ENCODE data around the gene NKTR. TPM values are rescaled to one million over a fixed set of nuclear protein-coding genes. Genes with fewer than 3 reads are reported as not detected.

NKTR gene
- total and polyA plus RNA-seq, 2 experiments from 2014 or later, result 81.3 to 117 TPM

- no peak for TF ChIP-seq ZNF331 (CRISPR knock-in tag; IDR thresholded peaks at IDR 0.05; ENCODE audit: low read depth)
- TF ChIP-seq POLR2AphosphoS5 (IDR thresholded peaks at IDR 0.05; ENCODE audit: low read depth), result no peak
- no peak for TF ChIP-seq JUNB (IDR thresholded peaks at IDR 0.05; ENCODE audit: unreplicated experiment)
- no peak for TF ChIP-seq REST (IDR thresholded peaks at IDR 0.05; ENCODE audit: unreplicated experiment)
- TF ChIP-seq ZNF114 (CRISPR knock-in tag; IDR thresholded peaks at IDR 0.05), result no peak
- TF ChIP-seq STAT1 (IDR thresholded peaks at IDR 0.05; ENCODE audit: unreplicated experiment), result no peak
These were observed 89.0 kb downstream of the NKTR start (continued) for GRCh38 chr3:42689421-42690014.

- no peaks in the 10 kb centered on the region for H3K9me2 ChIP-seq (ENCODE audit: insufficient read depth)
- no peak for ATAC-seq
- H3K4me3 Mint-ChIP-seq, result no peak overlapping the region
- no peak for TF ChIP-seq EZH2phosphoT487 (IDR thresholded peaks at IDR 0.05; ENCODE audit: unreplicated experiment)
- TF ChIP-seq CTCF (conservative IDR thresholded peaks at IDR 0.05; ENCODE audit: low read depth in 2 of 2), result no peak
- TF ChIP-seq STAT1 (IDR thresholded peaks at IDR 0.05; ENCODE audit: unreplicated experiment), result no peak
- no peak for TF ChIP-seq REST (IDR thresholded peaks at IDR 0.05; ENCODE audit: unreplicated experiment)
- no peak for TF ChIP-seq POLR2AphosphoS5 (IDR thresholded peaks at IDR 0.05; ENCODE audit: low read depth)
- no peak for TF ChIP-seq ETS1 (IDR thresholded peaks at IDR 0.05)
- TF ChIP-seq ZNF114 (CRISPR knock-in tag; IDR thresholded peaks at IDR 0.05), result no peak
These were observed 89.7 kb downstream of the NKTR start for GRCh38 chr3:42690191-42690590.

More at GRCh38 chr3:42690191-42690590, 89.7 kb downstream of the NKTR start:
- Histone ChIP-seq H3K4me1 (ENCODE audit: insufficient read depth) (no peaks in the 10 kb centered on the region), H3K4me3 (no peak overlapping the region), H3F3A (replicated peaks; ENCODE audit: low read depth) (no peaks in the 10 kb centered on the region), H3K79me2 (replicated peaks; ENCODE audit: insufficient read depth) (no peaks in the 10 kb centered on the region), H2AFZ (no peak overlapping the region), H3K27me3 (ENCODE audit: insufficient read depth) (no peaks in the 10 kb centered on the region), H4K20me1 (replicated peaks; ENCODE audit: insufficient read depth) (no peaks in the 10 kb centered on the region), H3K27ac (ENCODE audit: low read depth) (no peak overlapping the region), H3K36me3 (ENCODE audit: insufficient read depth) (no peaks in the 10 kb centered on the region), H3K4me2 (no peak overlapping the region)
- Mint-ChIP-seq H3K27me3 (ENCODE audit: insufficient read depth, low read depth, poor library complexity) (peaks cover 17% of the 10 kb centered on the region), H3K36me3 (ENCODE audit: low read depth) (no peaks in the 10 kb centered on the region), H3K4me1 (peaks cover 19% of the 10 kb centered on the region), H3K27ac (no peak overlapping the region; the same call in 1 of the 2 replicates), H3K9me3 (no peaks in the 10 kb centered on the region)
- DNase-seq (ENCODE audit: low spot score), result no peak

Measured in GM23338 (cell line).